Heart left ventricle (tissue), 16 donors: ENCODE data around the gene BEST1. TPM values are rescaled to one million over a fixed set of nuclear protein-coding genes. Genes with fewer than 3 reads are reported as not detected.
"Not testable (repeated sequence)": the region's sequence is repeated elsewhere in the genome, so short reads cannot be mapped to it uniquely, and the experiment has no call there.

Experiments used
- ATAC-seq, 4 donors: fragments of 200-7000 bp; cut with Tn5 transposase; one replicate each; pipeline ENCODE4 v1.9.1; 2020 to 2022; ENCODE audit warnings: moderate library complexity in 4 of 4, mild to moderate bottlenecking in 3 of 4, moderate number of reproducible peaks in 1 of 4
- DNase-seq, 5 donors: peaks; one replicate each; pipeline ENCODE4 v3.0.0-alpha.2; 2020
- H3K27ac ChIP-seq, 12 donors: fragments of 200-600 bp; sonication (generic) in 4 of 12; one replicate each; pipeline versions ENCODE4 v1.5.0 to v1.8.0; 2016 to 2022; ENCODE audit warnings: mild to moderate bottlenecking in 2 of 12
- H3K27me3 ChIP-seq, 9 donors: fragments of 200-600 bp; sonication (generic) in 2 of 9; one replicate each; pipeline versions ENCODE4 v1.5.1 to v1.8.0; 2016 to 2022; ENCODE audit warnings: mild to moderate bottlenecking in 3 of 9
- H3K36me3 ChIP-seq, 9 donors: fragments of 200-600 bp; sonication (generic) in 2 of 9; one replicate each; pipeline versions ENCODE4 v1.5.0 to v1.8.0; 2018 to 2022; ENCODE audit warnings: mild to moderate bottlenecking in 2 of 9
- H3K4me1 ChIP-seq, 12 donors: fragments of 200-600 bp; sonication (generic) in 4 of 12; one replicate each; pipeline versions ENCODE4 v1.5.0 to v1.8.0; 2016 to 2022; ENCODE audit warnings: mild to moderate bottlenecking in 3 of 12
- H3K4me3 ChIP-seq, 12 donors: fragments of 200-600 bp; sonication (generic) in 4 of 12; one replicate each; pipeline versions ENCODE4 v1.5.0 to v1.8.0; 2017 to 2022; ENCODE audit warnings: mild to moderate bottlenecking in 9 of 12, moderate library complexity in 4 of 12
- H3K9me3 ChIP-seq, 12 donors: fragments of 200-600 bp; sonication (generic) in 4 of 12; one replicate each; pipeline versions ENCODE4 v1.5.0 to v1.8.0; 2016 to 2022; ENCODE audit warnings: mild to moderate bottlenecking in 1 of 12
- CTCF ChIP-seq, 12 donors: fragments of 200-600 bp; sonication (generic) in 4 of 12; IDR thresholded peaks; one replicate each; pipeline versions ENCODE4 v1.5.0 to v1.8.0; 2018 to 2022; ENCODE audit warnings: antibody characterized with exemption in 12 of 12, mild to moderate bottlenecking in 5 of 12
- POLR2A ChIP-seq, 2 donors: fragments of 450-650 bp; IDR thresholded peaks; one replicate each; pipeline ENCODE4 v1.6.1; 2017; ENCODE audit warnings: antibody characterized with exemption in 2 of 2, mild to moderate bottlenecking in 2 of 2, moderate library complexity in 2 of 2
- WGBS, 4 donors: extraction: QIAGEN DNeasy Blood & Tissue Kit in 2 of 4; methylation state at CpG; one replicate each; pipeline versions ENCODE4 v1.1.5 to v1.1.7; 2013 to 2018; 5-methylcytosine and 5-hydroxymethylcytosine counted together
- intact Hi-C, 10 donors: fragments of 100-400 bp; cut with DNase I; formaldehyde crosslinking; loops; one replicate each; pipeline versions ENCODE4 v1.11.1 to v1.14.2; 2022
- polyA plus RNA-seq, 2 donors: library from polyadenylated mRNA; stranded (reverse); fragments of 200-250 nt; gene quantifications; one replicate each; pipeline ENCODE4 v1.2.3, GENCODE V29; 2013
- total RNA-seq, 9 donors: library from RNA; depleted of rRNA in 2 of 9; stranded (reverse); fragments of >200 nt in 2 of 9; fragmentation: NEBNext Ultra II Directional in 3 of 9; extraction: Animal tissue kit (Norgen Biotek cat#: 25700) in 3 of 9; gene quantifications; one replicate each; pipeline versions ENCODE4 v1.1.0 to v1.2.4, GENCODE V29; 2016 to 2023
- donor health status: ischemic (EF 13 %, LVEDD 7.1; RV severe dilation, severe dysfunction).
- donor health status: healthy with polysubstance abuse.
- donor health status: DM: no; HTN: yes; CAD: no.
- donor health status: DM: no; HTN: no; CAD: no.
- donor health status: ischemic (EF 25% LVEDD 6.9; RV normal size, moderate dysfunction).
- donor health status: ischemic (EF 25% LVEDD 5.7; RV mildly dilated, moderate dysfunction).
- donor health status: healthy.
- donor health status: DM: yes; HTN: yes; CAD: no.
- donor health status: ischemic (EF 35%, LVEDD 5.7; RV mildly dilated, moderate dysfunction).
- donor health status: nonischemic (EF 11% LVEDD 7.7; RV severe dilation, severe dysfunction).
- donor health status: DM: yes; HTN: yes; CAD: no.
- donor health status: PGD.
- donor health status: ischemic (EF 29% LVEDD 5.4; RV normal size, mild dysfunction).
- donor health status: nonischemic (EF 23%, LVEDD 6.1; RV moderate dilation, normal function).

BEST1 gene
- total and polyA plus RNA-seq, 11 donors = 0.64 to 4.4 (median 1.2) TPM

- TF ChIP-seq CTCF (IDR thresholded peaks at IDR 0.05) (no peak), POLR2A (IDR thresholded peaks at IDR 0.05) (no peak)
- Histone ChIP-seq H3K9me3 (peaks cover 0 to 13% (median 3%) of the 10 kb centered on the region in 12 donors), H3K36me3 (no peaks in the 10 kb centered on the region), H3K4me3 (no peak overlapping the region), H3K4me1 (peaks cover 0 to 4% (median 0%) of the 10 kb centered on the region in 12 donors), H3K27ac (no peak overlapping the region), H3K27me3 (no peaks in the 10 kb centered on the region)
- 95 to 99% (median 98%) methylated on average over 7 of the region's 7 CpGs for WGBS, 4 donors
- ATAC-seq (no peak), DNase-seq (no peak)
- intact Hi-C loops = no loop called here
Measured at GRCh38 chr11:61999141-61999975, 49.2 kb downstream of the BEST1 start.

DNA sequence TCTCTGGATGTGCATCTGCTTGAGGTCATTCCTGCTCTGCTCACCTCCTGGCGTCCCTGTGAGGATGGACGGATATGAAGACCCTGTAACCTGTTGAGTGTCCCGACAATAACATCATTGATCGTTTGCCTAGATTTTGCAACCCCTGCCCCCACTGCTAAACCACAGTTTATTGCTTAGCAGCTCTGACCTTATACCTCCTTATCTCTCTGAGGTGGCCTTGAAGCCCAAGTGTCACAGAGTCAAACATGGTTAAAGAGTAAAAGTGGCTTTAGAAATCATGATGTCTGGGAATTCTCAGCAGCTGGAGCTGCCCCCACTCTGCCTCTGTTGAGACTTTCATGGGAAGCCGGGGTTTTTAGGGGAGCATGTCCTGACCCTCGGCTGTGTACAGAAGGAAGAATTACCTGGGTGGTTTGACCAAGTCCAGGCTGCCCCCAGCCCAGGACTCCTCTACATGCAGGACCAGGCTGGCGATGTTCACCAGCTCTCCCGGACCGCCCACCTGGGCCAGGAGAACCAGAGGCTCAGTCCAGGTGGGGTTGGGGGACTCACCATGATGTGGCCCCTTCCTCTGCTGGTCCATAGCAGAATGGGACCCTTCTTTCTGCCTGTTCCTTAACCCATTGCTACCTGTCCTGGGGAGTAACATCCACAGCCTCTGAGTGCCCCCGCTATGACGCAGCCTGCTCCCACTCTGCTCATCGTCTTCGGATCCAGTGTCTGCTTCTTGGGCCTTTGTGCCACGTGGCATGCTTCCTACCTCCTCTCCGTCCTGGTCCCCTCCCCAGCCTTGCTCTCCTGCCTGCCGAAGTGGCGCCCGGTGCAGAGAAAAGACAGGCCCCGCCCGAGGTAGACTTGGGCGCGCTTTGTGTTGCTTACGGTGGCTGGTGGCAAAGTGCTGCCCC, 50.6 kb downstream of the BEST1 start:
- 92 to 94% (median 93%) methylated on average over 22 to 23 of the region's 23 CpGs for WGBS, 4 donors
- Histone ChIP-seq H3K36me3 (no peaks in the 10 kb centered on the region), H3K4me1 (peaks cover 0 to 19% (median 4%) of the 10 kb centered on the region in 12 donors), H3K9me3 (peaks cover 0 to 13% (median 3%) of the 10 kb centered on the region in 12 donors), H3K27me3 (no peaks in the 10 kb centered on the region), H3K27ac (no peak overlapping the region), H3K4me3 (no peak overlapping the region)
- peak in 1 of 4 donors; percentile 27 for ATAC-seq
- intact Hi-C loops = no loop called here
- TF ChIP-seq CTCF (IDR thresholded peaks at IDR 0.05) (no peak), POLR2A (IDR thresholded peaks at IDR 0.05) (no peak)
- DNase-seq = no peak

- intact Hi-C loops = no loop called here
- H3K27me3 ChIP-seq = no peaks in the 10 kb centered on the region
- no peaks in the 10 kb centered on the region for H3K36me3 ChIP-seq
- peaks cover 0 to 21% (median 4%) of the 10 kb centered on the region in 12 donors for H3K4me1 ChIP-seq
- H3K9me3 ChIP-seq = peaks cover 0 to 13% (median 3%) of the 10 kb centered on the region in 12 donors
- no peak overlapping the region for H3K27ac ChIP-seq
- 63 to 72% (median 64%) methylated on average over 12 of the region's 12 CpGs for WGBS, 4 donors
- DNase-seq (peak in 1 of 5 donors; percentile 32), ATAC-seq (peak in 2 of 4 donors; percentile 39 to 47)
- TF ChIP-seq CTCF (IDR thresholded peaks at IDR 0.05) (no peak), POLR2A (IDR thresholded peaks at IDR 0.05) (no peak)
- H3K4me3 ChIP-seq = no peak overlapping the region
Measured at GRCh38 chr11:62001450-62002191, 51.5 kb downstream of the BEST1 start.

GRCh38 chr11:62002283-62002682, 52.1 kb downstream of the BEST1 start:
- H3K36me3 ChIP-seq, H3K27me3 ChIP-seq, DNase-seq, H3K27ac ChIP-seq, H3K4me3 ChIP-seq, ATAC-seq, intact Hi-C loops: not testable (repeated sequence)
- Histone ChIP-seq H3K4me1 (peaks cover 0 to 21% (median 4%) of the 10 kb centered on the region in 12 donors), H3K9me3 (peaks cover 0 to 13% (median 3%) of the 10 kb centered on the region in 12 donors)
- 92 to 95% (median 93%) methylated on average over 6 to 8 of the region's 8 CpGs for WGBS, 4 donors
